ENCODE results near the gene ADAR. TPM values are rescaled to one million over a fixed set of nuclear protein-coding genes. Genes with fewer than 3 reads are reported as not detected.

The ADAR gene
- total and polyA plus RNA-seq, 2 of the 8 experiments (the other 6 are each of a cell fraction or from before 2014, with no cell fraction given) = 125 to 242 TPM

DNA sequence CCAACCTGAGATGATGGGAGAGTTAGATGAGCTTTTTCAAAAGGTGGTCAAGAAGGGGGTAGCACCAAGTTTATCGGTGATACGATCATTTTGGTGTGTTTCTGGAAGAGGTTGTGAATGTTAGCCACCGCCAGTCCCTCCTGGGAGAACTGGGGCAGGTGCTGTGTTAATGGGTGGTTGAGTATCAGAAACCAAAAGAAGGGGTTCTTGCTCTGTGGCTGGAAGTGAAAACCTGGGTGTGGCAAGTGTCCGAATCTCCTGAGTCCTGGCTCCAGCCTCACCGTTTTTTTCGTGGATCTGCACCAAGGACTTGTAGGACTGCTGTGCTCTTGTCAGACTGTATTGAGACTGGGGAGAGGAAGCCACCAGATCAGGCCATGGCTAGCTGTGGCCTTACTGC lies 57.3 kb downstream of the ADAR start (continued):
- TF ChIP-seq, protein P1, sequence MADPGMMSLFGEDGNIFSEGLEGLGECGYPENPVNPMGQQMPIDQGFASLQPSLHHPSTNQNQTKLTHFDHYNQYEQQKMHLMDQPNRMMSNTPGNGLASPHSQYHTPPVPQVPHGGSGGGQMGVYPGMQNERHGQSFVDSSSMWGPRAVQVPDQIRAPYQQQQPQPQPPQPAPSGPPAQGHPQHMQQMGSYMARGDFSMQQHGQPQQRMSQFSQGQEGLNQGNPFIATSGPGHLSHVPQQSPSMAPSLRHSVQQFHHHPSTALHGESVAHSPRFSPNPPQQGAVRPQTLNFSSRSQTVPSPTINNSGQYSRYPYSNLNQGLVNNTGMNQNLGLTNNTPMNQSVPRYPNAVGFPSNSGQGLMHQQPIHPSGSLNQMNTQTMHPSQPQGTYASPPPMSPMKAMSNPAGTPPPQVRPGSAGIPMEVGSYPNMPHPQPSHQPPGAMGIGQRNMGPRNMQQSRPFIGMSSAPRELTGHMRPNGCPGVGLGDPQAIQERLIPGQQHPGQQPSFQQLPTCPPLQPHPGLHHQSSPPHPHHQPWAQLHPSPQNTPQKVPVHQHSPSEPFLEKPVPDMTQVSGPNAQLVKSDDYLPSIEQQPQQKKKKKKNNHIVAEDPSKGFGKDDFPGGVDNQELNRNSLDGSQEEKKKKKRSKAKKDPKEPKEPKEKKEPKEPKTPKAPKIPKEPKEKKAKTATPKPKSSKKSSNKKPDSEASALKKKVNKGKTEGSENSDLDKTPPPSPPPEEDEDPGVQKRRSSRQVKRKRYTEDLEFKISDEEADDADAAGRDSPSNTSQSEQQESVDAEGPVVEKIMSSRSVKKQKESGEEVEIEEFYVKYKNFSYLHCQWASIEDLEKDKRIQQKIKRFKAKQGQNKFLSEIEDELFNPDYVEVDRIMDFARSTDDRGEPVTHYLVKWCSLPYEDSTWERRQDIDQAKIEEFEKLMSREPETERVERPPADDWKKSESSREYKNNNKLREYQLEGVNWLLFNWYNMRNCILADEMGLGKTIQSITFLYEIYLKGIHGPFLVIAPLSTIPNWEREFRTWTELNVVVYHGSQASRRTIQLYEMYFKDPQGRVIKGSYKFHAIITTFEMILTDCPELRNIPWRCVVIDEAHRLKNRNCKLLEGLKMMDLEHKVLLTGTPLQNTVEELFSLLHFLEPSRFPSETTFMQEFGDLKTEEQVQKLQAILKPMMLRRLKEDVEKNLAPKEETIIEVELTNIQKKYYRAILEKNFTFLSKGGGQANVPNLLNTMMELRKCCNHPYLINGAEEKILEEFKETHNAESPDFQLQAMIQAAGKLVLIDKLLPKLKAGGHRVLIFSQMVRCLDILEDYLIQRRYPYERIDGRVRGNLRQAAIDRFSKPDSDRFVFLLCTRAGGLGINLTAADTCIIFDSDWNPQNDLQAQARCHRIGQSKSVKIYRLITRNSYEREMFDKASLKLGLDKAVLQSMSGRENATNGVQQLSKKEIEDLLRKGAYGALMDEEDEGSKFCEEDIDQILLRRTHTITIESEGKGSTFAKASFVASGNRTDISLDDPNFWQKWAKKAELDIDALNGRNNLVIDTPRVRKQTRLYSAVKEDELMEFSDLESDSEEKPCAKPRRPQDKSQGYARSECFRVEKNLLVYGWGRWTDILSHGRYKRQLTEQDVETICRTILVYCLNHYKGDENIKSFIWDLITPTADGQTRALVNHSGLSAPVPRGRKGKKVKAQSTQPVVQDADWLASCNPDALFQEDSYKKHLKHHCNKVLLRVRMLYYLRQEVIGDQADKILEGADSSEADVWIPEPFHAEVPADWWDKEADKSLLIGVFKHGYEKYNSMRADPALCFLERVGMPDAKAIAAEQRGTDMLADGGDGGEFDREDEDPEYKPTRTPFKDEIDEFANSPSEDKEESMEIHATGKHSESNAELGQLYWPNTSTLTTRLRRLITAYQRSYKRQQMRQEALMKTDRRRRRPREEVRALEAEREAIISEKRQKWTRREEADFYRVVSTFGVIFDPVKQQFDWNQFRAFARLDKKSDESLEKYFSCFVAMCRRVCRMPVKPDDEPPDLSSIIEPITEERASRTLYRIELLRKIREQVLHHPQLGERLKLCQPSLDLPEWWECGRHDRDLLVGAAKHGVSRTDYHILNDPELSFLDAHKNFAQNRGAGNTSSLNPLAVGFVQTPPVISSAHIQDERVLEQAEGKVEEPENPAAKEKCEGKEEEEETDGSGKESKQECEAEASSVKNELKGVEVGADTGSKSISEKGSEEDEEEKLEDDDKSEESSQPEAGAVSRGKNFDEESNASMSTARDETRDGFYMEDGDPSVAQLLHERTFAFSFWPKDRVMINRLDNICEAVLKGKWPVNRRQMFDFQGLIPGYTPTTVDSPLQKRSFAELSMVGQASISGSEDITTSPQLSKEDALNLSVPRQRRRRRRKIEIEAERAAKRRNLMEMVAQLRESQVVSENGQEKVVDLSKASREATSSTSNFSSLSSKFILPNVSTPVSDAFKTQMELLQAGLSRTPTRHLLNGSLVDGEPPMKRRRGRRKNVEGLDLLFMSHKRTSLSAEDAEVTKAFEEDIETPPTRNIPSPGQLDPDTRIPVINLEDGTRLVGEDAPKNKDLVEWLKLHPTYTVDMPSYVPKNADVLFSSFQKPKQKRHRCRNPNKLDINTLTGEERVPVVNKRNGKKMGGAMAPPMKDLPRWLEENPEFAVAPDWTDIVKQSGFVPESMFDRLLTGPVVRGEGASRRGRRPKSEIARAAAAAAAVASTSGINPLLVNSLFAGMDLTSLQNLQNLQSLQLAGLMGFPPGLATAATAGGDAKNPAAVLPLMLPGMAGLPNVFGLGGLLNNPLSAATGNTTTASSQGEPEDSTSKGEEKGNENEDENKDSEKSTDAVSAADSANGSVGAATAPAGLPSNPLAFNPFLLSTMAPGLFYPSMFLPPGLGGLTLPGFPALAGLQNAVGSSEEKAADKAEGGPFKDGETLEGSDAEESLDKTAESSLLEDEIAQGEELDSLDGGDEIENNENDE (IDR thresholded peaks at IDR 0.05; ENCODE audit: insufficient replicate concordance, low read length) = no peak
- TF ChIP-seq, protein P2, sequence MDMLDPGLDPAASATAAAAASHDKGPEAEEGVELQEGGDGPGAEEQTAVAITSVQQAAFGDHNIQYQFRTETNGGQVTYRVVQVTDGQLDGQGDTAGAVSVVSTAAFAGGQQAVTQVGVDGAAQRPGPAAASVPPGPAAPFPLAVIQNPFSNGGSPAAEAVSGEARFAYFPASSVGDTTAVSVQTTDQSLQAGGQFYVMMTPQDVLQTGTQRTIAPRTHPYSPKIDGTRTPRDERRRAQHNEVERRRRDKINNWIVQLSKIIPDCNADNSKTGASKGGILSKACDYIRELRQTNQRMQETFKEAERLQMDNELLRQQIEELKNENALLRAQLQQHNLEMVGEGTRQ (IDR thresholded peaks at IDR 0.05; ENCODE audit: low read length) = no peak
- TF ChIP-seq SRF (IDR thresholded peaks at IDR 0.05; ENCODE audit: low read depth, low read length) (no peak), TBP (IDR thresholded peaks at IDR 0.05; ENCODE audit: low read depth, low read length) (no peak), JUN (IDR thresholded peaks at IDR 0.05; ENCODE audit: low read depth, low read length) (no peak), CEBPB (IDR thresholded peaks at IDR 0.05; ENCODE audit: low read depth, low read length) (no peak), TEAD4 (IDR thresholded peaks at IDR 0.05; ENCODE audit: low read depth, low read length) (no peak), MAFK (IDR thresholded peaks at IDR 0.05; ENCODE audit: low read depth, low read length) (no peak), POU5F1 (IDR thresholded peaks at IDR 0.05; ENCODE audit: low read depth, low read length) (no peak), KDM5A (IDR thresholded peaks at IDR 0.05; ENCODE audit: low read length) (no peak), SIRT6 (IDR thresholded peaks at IDR 0.05; ENCODE audit: low read length) (no peak), CBX8 (IDR thresholded peaks at IDR 0.05; ENCODE audit: borderline replicate concordance, low read depth, low read length) (no peak)
